GM13976 (cell line): Measurements from ENCODE around the gene MPHOSPH10.

Experiments
- DNase-seq: peaks from one replicate; pipeline ENCODE4 v3.0.0; 2012; ENCODE audit warnings: low spot score
- CTCF ChIP-seq: IDR thresholded peaks from 2 replicates; pipeline ENCODE4 v1.5.1; 2012; ENCODE audit warnings: borderline replicate concordance, mild to moderate bottlenecking; ENCODE audit not compliant: insufficient read depth; ENCODE audit errors: extremely low read depth, missing control alignments, control extremely low read depth
- in situ Hi-C: fragments of 300-500 bp; cut with MboI; formaldehyde crosslinking; loops from one replicate; pipeline ENCODE4 v1.12.0; 2022; ENCODE audit warnings: low sequenced_read_pairs, mixed read lengths, inconsistent platforms; ENCODE audit not compliant: unreplicated experiment

The MPHOSPH10 gene

GRCh38 chr2:71150082-71150816 is 19.8 kb downstream of the MPHOSPH10 start:
- DNase-seq = no peak
- no peak for TF ChIP-seq CTCF
- in situ Hi-C loops = no loop called here

GRCh38 chr2:71151620-71152019 is 21.2 kb downstream of the MPHOSPH10 start:
- TF ChIP-seq CTCF = no peak
- in situ Hi-C loops = no loop called here
- no peak for DNase-seq

DNA sequence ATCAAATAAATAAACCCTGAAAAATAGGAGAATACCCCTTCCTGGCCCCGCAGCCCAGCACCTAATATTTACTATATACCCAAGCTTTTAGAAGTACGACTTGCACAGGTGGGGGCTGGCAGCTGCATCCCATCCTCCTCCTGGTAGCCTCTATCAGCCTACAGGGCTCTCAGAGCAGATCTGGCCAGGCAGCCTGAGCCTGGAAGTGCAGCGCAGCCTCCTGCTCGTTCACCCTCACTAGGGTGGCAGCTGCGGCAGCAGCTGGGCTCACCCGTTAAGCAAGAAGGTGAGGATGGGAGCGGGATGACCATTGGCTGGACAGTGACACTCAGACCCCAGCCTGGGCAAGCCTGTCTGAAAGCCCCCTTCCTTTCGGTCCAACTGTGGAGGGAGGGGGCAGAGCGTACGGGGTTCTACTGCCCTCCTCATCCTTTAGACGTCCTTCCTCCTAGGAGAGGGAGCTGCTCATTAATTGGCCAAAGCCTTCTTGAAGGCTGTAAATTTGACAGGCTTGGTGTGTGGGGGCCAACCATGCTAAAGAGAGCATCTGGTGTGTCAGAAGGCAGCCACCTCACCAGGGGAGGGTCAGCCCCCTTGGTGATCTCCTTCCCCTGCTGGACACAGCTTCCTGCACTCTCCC is 23.3 kb downstream of the MPHOSPH10 start:
- DNase-seq = no peak
- TF ChIP-seq CTCF = no peak
- in situ Hi-C loops = no loop called here

- in situ Hi-C loops = no loop called here
Measured at GRCh38 chr2:71154279-71154678, 23.8 kb downstream of the MPHOSPH10 start.

DNA sequence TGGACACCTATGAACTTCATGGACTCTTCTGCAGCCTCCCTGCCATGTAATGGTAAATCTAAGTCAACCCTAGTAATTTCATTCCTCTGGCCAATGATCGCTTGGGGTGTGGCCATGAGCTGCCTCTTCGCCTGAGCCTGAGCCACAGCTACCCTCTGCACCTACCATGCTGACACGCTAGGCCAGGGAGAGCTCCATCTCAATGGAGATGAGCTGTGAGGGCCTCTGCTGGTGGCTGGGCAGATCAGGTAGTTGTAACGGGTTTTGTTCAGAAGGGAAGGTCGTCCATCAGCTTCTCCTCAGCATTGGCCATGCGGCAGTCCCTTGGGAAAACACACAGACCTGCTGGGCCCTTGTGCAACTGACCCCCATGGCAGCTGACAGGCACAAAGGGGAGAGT is 24.4 kb downstream of the MPHOSPH10 start:
- peak; percentile 80 for DNase-seq
- in situ Hi-C loops = no loop called here
- TF ChIP-seq CTCF = peak; percentile 61

More at GRCh38 chr2:71154279-71154678, 23.8 kb downstream of the MPHOSPH10 start:
- no peak for DNase-seq
- no peak for TF ChIP-seq CTCF

GRCh38 chr2:71155846-71156245 is 25.4 kb downstream of the MPHOSPH10 start:
- TF ChIP-seq CTCF = no peak
- peak; percentile 15 for DNase-seq
- in situ Hi-C loops = no loop called here
